Left cardiac atrium (tissue), 4 donors: Measurements from ENCODE around the gene POLR3A. TPM values are rescaled to one million over a fixed set of nuclear protein-coding genes. Genes with fewer than 3 reads are reported as not detected.
"Not testable (repeated sequence)": the region's sequence is repeated elsewhere in the genome, so short reads cannot be mapped to it uniquely, and the experiment has no call there.

ENCODE experiments used
- ATAC-seq, 2 donors: fragments of 200-7000 bp; cut with Tn5 transposase; one replicate each; pipeline ENCODE4 v1.9.1; 2020; ENCODE audit warnings: mild to moderate bottlenecking in 2 of 2, moderate library complexity in 2 of 2
- DNase-seq: peaks from one replicate; pipeline ENCODE4 v3.0.0-alpha.2; 2020
- intact Hi-C, 2 donors: fragments of 100-400 bp; cut with DNase I; formaldehyde crosslinking; loops; one replicate each; pipeline versions ENCODE4 v1.14.1 to v1.15.1; 2022 to 2023
- total RNA-seq, 2 donors: library from RNA; stranded (reverse); fragmentation: NEBNext Ultra II Directional; extraction: Animal tissue kit (Norgen Biotek cat#: 25700); gene quantifications; one replicate each; pipeline ENCODE4 v1.2.1, GENCODE V29; 2021
- donor health status: DM: no; HTN: yes; CAD: no.
- donor health status: DM: no; HTN: yes; CAD: no; lungs with severe emphysema.
- donor health status: DM: yes; HTN: yes; CAD: no.
- donor health status: Dilated cardiomyopathy.

Gene POLR3A
- total RNA-seq, 2 donors from 2014 or later, result 9.7 to 10.2 TPM

DNA sequence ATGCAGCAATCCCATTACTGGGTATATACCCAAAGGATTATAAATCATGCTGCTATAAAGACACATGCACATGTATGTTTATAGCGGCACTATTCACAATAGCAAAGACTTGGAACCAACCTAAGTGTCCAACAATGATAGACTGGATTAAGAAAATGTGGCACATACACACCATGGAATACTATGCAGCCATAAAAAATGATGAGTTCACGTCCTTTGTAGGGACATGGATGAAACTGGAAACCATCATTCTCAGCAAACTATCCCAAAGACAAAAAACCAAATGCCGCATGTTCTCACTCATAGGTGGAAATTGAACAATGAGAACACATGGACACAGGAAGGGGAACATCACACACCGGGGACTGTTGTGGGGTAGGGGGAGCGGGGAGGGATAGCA, 30.5 kb downstream of the POLR3A start:
- ATAC-seq, intact Hi-C loops, DNase-seq: not testable (repeated sequence)

- DNase-seq, result no peak
- no peak for ATAC-seq
- intact Hi-C loops, result no loop called here
Observed at GRCh38 chr10:77993620-77994019, 35.7 kb downstream of the POLR3A start.

DNA sequence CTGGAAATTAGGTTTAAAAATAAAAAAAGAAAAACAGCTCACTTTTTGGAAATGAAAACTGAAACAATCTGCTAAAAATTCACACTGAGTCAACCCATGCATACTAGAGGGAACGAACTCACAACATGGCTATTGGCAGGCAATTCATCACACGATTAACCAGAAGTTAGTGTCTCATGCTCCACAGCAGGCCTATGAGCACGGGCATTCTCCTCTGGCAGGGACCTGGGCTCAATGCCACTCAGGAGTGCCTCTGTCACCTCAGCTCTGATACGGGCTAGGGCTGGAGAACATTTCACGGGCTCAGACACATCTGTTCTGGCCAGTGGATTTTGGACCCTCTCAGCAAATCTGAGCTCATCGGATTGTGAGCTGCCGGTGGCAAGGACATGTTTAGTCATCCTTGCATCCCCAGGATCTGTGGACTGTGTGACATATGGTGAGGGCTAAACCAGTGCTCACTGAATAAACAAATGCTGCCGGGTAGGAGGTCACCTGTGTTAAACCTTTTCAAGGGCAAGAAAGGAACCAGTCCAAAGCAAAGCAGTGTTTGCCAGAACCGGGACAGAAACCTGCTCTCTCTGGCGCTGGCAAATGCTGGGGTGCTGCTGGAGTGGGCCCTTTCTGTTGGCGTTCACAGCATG, 40.1 kb downstream of the POLR3A start:
- ATAC-seq, result peak; percentile 95
- DNase-seq, result peak; percentile 69
- intact Hi-C loops, result no loop called here

DNA sequence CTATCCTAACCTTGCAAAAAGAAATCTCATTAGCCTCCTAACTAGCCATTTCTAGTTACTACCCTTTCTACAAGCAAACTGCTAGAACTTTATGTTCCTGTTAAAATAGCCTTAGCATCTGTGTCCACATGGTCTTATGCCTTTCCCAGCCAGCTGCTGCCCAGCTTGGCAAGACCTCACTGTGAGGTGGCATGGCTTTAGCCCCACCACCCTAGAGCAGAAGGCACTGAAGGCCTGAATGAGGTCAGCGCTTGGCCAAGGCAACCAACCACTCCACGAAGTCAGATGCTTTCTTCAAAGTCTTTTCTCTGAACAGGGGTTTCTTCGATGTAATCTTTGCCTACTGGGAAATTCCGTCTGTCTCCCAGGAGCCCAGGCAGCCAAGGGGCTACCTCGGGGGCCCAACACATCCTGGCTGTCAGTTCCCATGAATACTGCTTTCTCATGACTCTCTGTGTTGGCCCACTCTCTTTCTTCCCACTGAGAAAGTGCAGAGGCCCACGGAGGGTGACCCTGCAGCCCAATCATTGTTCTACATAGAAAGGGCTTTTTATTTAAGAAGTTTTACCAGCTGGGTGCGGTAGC, 41.6 kb downstream of the POLR3A start:
- ATAC-seq (peak in 1 of 2 donors; percentile 24), DNase-seq (no peak)
- intact Hi-C loops, result no loop called here

DNA sequence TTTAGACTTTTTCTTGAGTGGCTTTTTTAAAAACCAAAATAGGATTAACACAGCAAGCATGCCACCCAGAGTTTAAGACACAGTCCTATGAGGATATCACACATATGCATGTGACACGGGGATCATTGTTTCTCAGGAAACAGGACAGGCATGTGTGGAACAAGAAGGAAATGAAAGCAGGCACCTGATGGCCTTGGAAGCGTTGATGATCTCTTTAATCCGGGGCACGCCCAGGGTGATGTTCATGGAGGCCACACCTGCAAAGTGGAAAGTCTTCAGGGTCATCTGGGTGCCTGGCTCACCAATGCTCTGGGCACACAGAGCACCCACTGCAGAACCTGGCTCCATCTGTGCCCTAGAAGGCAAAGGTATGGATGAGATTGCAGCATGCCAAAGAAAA, 44.3 kb downstream of the POLR3A start:
- intact Hi-C loops, result no loop called here
- no peak for ATAC-seq
- no peak for DNase-seq

- peak; percentile 64 to 71 for ATAC-seq
- intact Hi-C loops, result no loop called here
Observed at GRCh38 chr10:77983384-77984341, 45.7 kb downstream of the POLR3A start.

GRCh38 chr10:77981281-77981680, 48.0 kb downstream of the POLR3A start:
- no peak for ATAC-seq
- no peak for DNase-seq
- intact Hi-C loops, result no loop called here

More at GRCh38 chr10:77983384-77984341, 45.7 kb downstream of the POLR3A start:
- DNase-seq, result no peak

DNA sequence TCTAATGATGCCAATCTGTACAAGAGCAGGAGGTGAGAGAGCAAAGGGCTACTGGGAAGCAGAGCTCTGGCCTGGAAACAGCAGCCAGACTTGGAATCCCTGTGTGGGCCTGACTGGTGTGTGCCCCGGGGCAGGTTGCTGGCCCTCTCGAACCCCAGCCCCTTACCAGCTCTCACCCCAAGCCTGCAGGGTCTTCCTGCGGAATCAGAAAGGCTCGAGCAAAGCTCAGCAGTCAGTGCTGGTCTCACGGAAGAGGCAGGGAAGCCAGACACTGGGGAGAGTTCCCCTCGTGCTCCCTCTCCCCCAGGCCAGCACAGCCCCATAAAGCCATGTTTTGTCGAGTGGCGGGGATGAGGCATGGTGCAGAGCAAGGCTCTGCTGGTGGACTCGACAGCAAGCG, 50.1 kb downstream of the POLR3A start:
- ATAC-seq (no peak), DNase-seq (no peak)
- intact Hi-C loops, result loop anchor here in 1 of 2 donors (10.0 kb wide), 1 partner anchor 134 kb away; no protein-coding TSS in a partner anchor

GRCh38 chr10:77978360-77978759, 51.0 kb downstream of the POLR3A start:
- intact Hi-C loops, result loop anchor here in 1 of 2 donors (10.0 kb wide), 1 partner anchor 134 kb away; no protein-coding TSS in a partner anchor
- DNase-seq, result no peak
- ATAC-seq, result no peak

DNA sequence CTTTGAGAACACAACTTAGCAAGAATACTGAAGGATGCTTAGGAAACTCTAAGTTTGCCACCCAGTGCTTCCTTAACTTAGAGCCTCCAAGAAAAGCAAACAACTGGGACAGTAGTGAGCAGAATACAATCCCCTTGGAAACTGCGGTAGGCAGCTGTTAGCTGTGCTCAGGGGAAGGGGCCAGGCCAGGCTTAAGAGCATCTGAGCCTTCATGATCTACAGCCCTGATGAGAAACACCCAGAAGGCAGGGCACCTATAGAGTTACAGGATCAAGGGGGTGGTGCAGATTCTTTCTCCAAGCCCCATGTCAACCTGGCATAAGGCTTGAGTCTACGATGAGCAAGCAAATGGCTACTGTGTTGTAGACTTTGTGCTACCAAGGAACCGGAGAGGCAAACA, 51.4 kb downstream of the POLR3A start:
- no peak for ATAC-seq
- intact Hi-C loops, result loop anchor here in 1 of 2 donors (10.0 kb wide), 1 partner anchor 133 kb away; no protein-coding TSS in a partner anchor
- no peak for DNase-seq

- ATAC-seq (no peak), DNase-seq (no peak)
- intact Hi-C loops, result loop anchor here in 1 of 2 donors (10.0 kb wide), 1 partner anchor 132 kb away; no protein-coding TSS in a partner anchor
Observed at GRCh38 chr10:77977016-77977415, 52.3 kb downstream of the POLR3A start.

GRCh38 chr10:77975086-77975666, 54.1 kb downstream of the POLR3A start:
- intact Hi-C loops, result loop anchor here in 1 of 2 donors (10.0 kb wide), 1 partner anchor 130 kb away; no protein-coding TSS in a partner anchor
- ATAC-seq (no peak), DNase-seq (no peak)

GRCh38 chr10:77974396-77975074, 54.8 kb downstream of the POLR3A start:
- DNase-seq (no peak), ATAC-seq (no peak)
- intact Hi-C loops, result loop anchor here (5.0 to 10.0 kb wide), 2 partner anchors 127 to 130 kb away; no protein-coding TSS in a partner anchor

DNA sequence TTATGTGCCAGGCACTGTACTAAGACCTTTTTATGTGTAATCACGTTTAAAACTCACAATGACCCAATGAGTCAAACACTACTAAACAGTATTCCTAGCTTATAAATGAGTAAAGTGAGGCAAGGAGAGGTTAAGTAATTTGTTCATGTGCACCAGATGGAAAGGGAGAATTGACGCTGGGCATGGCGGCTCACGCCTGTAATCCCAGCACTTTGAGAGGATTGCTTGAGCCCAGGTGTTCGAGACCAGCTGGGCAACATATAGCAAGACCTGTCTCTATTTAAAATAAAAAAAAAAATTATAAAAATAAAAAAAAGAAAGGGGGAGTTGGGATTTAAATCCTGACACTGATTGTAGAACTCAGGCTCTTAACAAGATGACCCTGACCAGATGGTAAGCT, 56.0 kb downstream of the POLR3A start:
- DNase-seq, result no peak
- intact Hi-C loops, result loop anchor here (5.0 to 10.0 kb wide), 2 partner anchors 126 to 128 kb away; no protein-coding TSS in a partner anchor
- no peak for ATAC-seq

DNA sequence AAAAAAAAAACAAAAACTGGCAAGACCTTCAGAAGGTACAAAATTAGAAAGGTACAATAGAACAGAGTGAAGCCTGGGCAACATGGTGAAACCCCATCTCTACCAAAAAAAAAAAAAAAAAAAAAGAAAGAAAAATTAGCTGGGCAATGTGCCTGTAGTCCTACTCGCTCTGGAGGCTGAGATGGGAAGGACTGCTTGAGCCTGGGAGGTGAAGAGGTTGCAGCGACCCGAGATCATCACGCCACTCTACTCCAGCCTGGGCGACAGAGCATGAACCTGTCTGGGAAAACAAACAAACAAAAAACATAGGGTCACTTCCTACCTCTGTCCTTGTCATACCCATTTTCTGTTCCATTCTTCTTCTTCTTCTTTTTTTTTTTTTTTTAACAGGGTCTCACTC, 57.2 kb downstream of the POLR3A start:
- ATAC-seq, result no peak
- intact Hi-C loops, result loop anchor here (5.0 to 10.0 kb wide), 2 partner anchors 125 to 127 kb away; no protein-coding TSS in a partner anchor
- DNase-seq, result no peak

DNA sequence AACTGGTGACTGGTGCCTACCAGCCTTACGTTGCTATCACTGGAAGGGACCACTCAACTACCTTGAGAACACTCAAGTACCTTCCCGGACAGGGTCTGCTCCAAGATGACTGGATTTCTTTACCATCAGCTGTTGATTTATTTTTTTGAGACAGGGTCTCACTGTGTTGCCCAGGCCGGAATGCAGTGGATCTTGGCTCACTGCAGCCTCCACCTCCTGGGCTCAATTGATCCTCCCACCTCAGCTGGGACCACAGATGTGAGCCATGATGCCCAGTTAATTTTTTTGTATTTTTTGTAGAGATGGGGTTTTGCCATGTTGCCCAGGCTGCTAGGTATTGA, 57.5 kb downstream of the POLR3A start:
- ATAC-seq (no peak), DNase-seq (no peak)
- intact Hi-C loops, result loop anchor here (5.0 to 10.0 kb wide), 2 partner anchors 124 to 127 kb away; no protein-coding TSS in a partner anchor

GRCh38 chr10:77970869-77971803, 58.2 kb downstream of the POLR3A start:
- DNase-seq (peak; percentile 67), ATAC-seq (peak; percentile 89 to 94)
- intact Hi-C loops, result loop anchor here (5.0 to 10.0 kb wide), 2 partner anchors 124 to 126 kb away; no protein-coding TSS in a partner anchor
